8988T (cell line): Measurements from ENCODE around the gene CDX1.
"Not testable (repeated sequence)": the region's sequence is repeated elsewhere in the genome, so short reads cannot be mapped to it uniquely, and the experiment has no call there.

Experiments
- DNase-seq: peaks from one replicate; pipeline ENCODE4 v3.0.0; 2011

Gene CDX1

GRCh38 chr5:150210644-150211043 lies 44.1 kb downstream of the CDX1 start:
- no peak for DNase-seq

GRCh38 chr5:150211156-150212030 lies 44.8 kb downstream of the CDX1 start:
- DNase-seq: no peak

- no peak for DNase-seq
Observed at GRCh38 chr5:150213530-150213929, 47.0 kb downstream of the CDX1 start.

GRCh38 chr5:150214289-150214688 lies 47.7 kb downstream of the CDX1 start:
- DNase-seq: no peak

- no peak for DNase-seq
Observed at GRCh38 chr5:150215979-150216944, 49.7 kb downstream of the CDX1 start.

GRCh38 chr5:150217038-150217437 lies 50.5 kb downstream of the CDX1 start:
- no peak for DNase-seq

GRCh38 chr5:150217873-150218692 lies 51.5 kb downstream of the CDX1 start:
- peak; percentile 86 for DNase-seq

- no peak for DNase-seq
Observed at GRCh38 chr5:150218693-150219035, 52.1 kb downstream of the CDX1 start.

GRCh38 chr5:150219142-150219541 lies 52.6 kb downstream of the CDX1 start:
- no peak for DNase-seq

GRCh38 chr5:150219861-150220260 lies 53.3 kb downstream of the CDX1 start:
- DNase-seq: no peak

GRCh38 chr5:150221471-150221870 lies 54.9 kb downstream of the CDX1 start:
- DNase-seq: no peak

- DNase-seq: no peak
Observed at GRCh38 chr5:150222906-150223305, 56.3 kb downstream of the CDX1 start.

GRCh38 chr5:150223474-150223873 lies 56.9 kb downstream of the CDX1 start:
- DNase-seq: no peak

- DNase-seq: no peak
Observed at GRCh38 chr5:150224483-150225027, 58.0 kb downstream of the CDX1 start.

GRCh38 chr5:150227036-150227435 lies 60.5 kb downstream of the CDX1 start:
- DNase-seq: no peak

GRCh38 chr5:150227606-150228273 lies 61.2 kb downstream of the CDX1 start:
- DNase-seq: no peak

- DNase-seq: no peak
Observed at GRCh38 chr5:150229571-150229970, 63.0 kb downstream of the CDX1 start.

GRCh38 chr5:150230842-150231241 lies 64.3 kb downstream of the CDX1 start:
- no peak for DNase-seq

- not testable (repeated sequence) for DNase-seq
Observed at GRCh38 chr5:150233706-150234105, 67.1 kb downstream of the CDX1 start.
